Stomach (tissue), 4 donors: ENCODE results near the gene CCL17.

Experiments used
- CTCF ChIP-seq, 7 experiments: fragments of 450-650 bp in 4 of 7; fragments of 200-600 bp in 3 of 7; sonication (generic) in 3 of 7; IDR thresholded peaks; one replicate each; pipeline ENCODE4 v1.5.1; 2016 to 2019; ENCODE audit warnings: antibody characterized with exemption in 7 of 7, control low read depth in 2 of 7, mild to moderate bottlenecking in 1 of 7
- POLR2A ChIP-seq, 4 donors: fragments of 450-650 bp; IDR thresholded peaks; one replicate each; pipeline ENCODE4 v1.6.1; 2016; ENCODE audit warnings: antibody characterized with exemption in 4 of 4, control low read depth in 2 of 4, mild to moderate bottlenecking in 1 of 4, moderate library complexity in 1 of 4
- POLR2AphosphoS5 ChIP-seq, 3 donors: sonication (generic); formaldehyde crosslinking; IDR thresholded peaks; one replicate each; pipeline ENCODE4 v1.6.1; 2016; ENCODE audit warnings: antibody characterized with exemption in 3 of 3

- no peak for TF ChIP-seq POLR2AphosphoS5 (IDR thresholded peaks at IDR 0.05)
- TF ChIP-seq POLR2A (IDR thresholded peaks at IDR 0.05), result no peak
- no peak for TF ChIP-seq CTCF (IDR thresholded peaks at IDR 0.05)
Measured at GRCh38 chr16:57427307-57427706, 22.7 kb downstream of the CCL17 start.
